Tibial artery (tissue), 4 donors: Measurements from ENCODE around the gene RNPS1.

Experiments
- DNase-seq, 2 donors: peaks; one replicate each; pipeline ENCODE4 v3.0.0-alpha.2; 2019
- H3K27ac ChIP-seq, 2 donors: fragments of 200-600 bp; sonication (generic) in 1 of 2; 1 replicate in 1 of 2; 2 replicates in 1 of 2; pipeline ENCODE4 v1.5.1; 2018 to 2019; ENCODE audit warnings: mild to moderate bottlenecking in 1 of 2
- H3K27me3 ChIP-seq, 2 donors: fragments of 200-600 bp; sonication (generic) in 1 of 2; one replicate each; pipeline versions ENCODE4 v1.5.1 to v1.6.0; 2016 to 2019
- H3K36me3 ChIP-seq, 3 donors: fragments of 200-600 bp; sonication (generic) in 2 of 3; one replicate each; pipeline ENCODE4 v1.5.1; 2016 to 2019; ENCODE audit warnings: mild to moderate bottlenecking in 2 of 3
- H3K4me1 ChIP-seq, 4 donors: fragments of 200-600 bp; sonication (generic) in 2 of 4; 1 replicate in 3 of 4; 2 replicates in 1 of 4; pipeline ENCODE4 v1.5.1; 2016 to 2019
- H3K4me3 ChIP-seq, 2 donors: fragments of 200-600 bp; sonication (generic) in 1 of 2; 1 replicate in 1 of 2; 2 replicates in 1 of 2; pipeline ENCODE4 v1.5.1; 2018 to 2019; ENCODE audit warnings: mild to moderate bottlenecking in 2 of 2
- H3K9me3 ChIP-seq, 3 donors: fragments of 200-600 bp; sonication (generic) in 1 of 3; one replicate each; pipeline ENCODE4 v1.5.1; 2016 to 2019
- intact Hi-C: fragments of 100-400 bp; cut with DNase I; formaldehyde crosslinking; loops from one replicate; pipeline ENCODE4 v1.15.0; 2023; ENCODE audit warnings: low total_unique reads
- TF ChIP-seq, protein P1 (sequence below), 2 experiments: fragments of 200-600 bp in 1 of 2; fragments of 450-650 bp in 1 of 2; IDR thresholded peaks; one replicate each; pipeline ENCODE4 v1.5.1; 2017 to 2019; ENCODE audit warnings: antibody characterized with exemption in 2 of 2, mild to moderate bottlenecking in 1 of 2, moderate library complexity in 1 of 2

The RNPS1 gene

DNA sequence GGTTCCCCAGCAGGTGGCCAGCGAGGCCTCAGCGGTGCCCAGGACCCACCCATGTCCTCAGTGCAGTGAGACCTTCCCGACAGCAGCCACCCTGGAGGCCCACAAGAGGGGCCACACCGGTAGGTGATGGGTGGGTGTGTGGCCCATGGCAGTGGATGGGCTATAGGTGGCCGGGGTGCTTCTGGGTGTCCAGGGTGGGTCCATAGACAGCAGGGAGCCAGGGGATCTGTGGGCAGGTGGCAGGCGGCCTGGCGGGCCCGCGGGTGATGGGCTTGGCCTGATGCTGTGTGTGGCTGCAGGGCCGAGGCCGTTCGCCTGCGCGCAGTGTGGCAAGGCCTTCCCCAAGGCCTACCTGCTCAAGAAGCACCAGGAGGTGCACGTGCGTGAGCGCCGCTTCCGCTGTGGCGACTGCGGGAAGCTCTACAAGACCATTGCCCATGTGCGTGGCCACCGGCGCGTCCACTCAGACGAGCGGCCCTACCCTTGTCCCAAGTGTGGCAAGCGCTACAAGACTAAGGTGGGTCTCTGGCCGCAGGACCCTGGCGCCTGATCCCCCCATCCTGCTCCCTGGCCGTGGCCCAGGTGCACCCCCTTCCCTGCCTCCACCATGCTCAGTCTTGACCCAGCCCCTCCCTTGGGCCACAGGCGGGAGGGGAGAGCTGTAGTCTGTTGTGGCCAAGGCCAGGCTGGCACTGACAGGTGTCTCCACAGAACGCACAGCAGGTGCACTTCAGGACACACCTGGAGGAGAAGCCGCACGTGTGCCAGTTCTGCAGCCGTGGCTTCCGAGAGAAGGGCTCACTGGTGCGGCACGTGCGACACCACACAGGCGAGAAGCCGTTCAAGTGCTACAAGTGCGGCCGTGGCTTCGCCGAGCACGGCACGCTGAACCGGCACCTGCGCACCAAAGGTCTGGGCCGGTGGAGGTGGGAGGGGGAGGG, 33.8 kb downstream of the RNPS1 start:
- intact Hi-C loops: no loop called here
- H3K36me3 ChIP-seq: peaks cover 57 to 69% (median 67%) of the 10 kb centered on the region in 3 donors

DNA sequence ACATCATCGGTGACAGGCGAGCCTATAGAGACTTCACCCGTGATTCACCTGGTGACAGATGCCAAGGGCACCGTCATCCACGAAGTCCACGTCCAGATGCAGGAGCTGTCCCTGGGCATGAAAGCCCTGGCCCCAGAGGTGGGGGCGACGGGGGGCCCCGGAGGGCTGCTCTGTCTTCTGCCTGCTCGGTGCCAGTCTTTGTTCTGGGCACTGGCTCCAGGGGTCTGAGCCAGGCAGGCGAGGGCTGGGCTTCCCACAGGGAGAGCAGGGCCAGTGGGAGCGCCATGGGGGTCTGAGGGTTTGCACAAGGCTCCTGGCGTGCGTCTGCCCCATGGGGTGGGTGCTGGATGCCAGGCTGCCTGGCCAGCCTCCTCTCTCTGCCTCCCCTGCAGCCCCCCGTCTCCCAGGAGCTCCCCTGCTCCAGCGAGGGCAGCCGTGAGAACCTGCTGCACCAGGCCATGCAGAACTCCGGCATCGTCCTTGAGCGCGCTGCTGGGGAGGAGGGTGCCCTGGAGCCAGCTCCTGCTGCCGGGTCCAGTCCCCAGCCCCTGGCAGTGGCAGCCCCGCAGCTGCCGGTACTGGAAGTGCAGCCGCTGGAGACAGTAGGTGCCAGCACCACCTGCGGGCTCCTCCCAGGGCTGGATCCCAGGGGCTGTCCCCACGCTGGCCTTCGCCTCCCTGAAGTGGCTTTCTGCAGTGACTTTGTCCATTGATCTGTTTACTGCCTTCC, 34.7 kb downstream of the RNPS1 start:
- H3K36me3 ChIP-seq: peaks cover 66 to 77% (median 76%) of the 10 kb centered on the region in 3 donors
- H3K9me3 ChIP-seq: no peaks in the 10 kb centered on the region
- H3K4me3 ChIP-seq: no peak overlapping the region
- TF ChIP-seq, protein P1, sequence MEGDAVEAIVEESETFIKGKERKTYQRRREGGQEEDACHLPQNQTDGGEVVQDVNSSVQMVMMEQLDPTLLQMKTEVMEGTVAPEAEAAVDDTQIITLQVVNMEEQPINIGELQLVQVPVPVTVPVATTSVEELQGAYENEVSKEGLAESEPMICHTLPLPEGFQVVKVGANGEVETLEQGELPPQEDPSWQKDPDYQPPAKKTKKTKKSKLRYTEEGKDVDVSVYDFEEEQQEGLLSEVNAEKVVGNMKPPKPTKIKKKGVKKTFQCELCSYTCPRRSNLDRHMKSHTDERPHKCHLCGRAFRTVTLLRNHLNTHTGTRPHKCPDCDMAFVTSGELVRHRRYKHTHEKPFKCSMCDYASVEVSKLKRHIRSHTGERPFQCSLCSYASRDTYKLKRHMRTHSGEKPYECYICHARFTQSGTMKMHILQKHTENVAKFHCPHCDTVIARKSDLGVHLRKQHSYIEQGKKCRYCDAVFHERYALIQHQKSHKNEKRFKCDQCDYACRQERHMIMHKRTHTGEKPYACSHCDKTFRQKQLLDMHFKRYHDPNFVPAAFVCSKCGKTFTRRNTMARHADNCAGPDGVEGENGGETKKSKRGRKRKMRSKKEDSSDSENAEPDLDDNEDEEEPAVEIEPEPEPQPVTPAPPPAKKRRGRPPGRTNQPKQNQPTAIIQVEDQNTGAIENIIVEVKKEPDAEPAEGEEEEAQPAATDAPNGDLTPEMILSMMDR (IDR thresholded peaks at IDR 0.05): no peak
- DNase-seq: no peak
- intact Hi-C loops: no loop called here
- H3K27me3 ChIP-seq: peaks cover 0 to 19% of the 10 kb centered on the region in 2 donors
- no peak overlapping the region for H3K27ac ChIP-seq
- peaks cover 7 to 21% (median 21%) of the 10 kb centered on the region in 4 donors for H3K4me1 ChIP-seq

More for the DNA sequence above, 33.8 kb downstream of the RNPS1 start:
- TF ChIP-seq, protein P1 (IDR thresholded peaks at IDR 0.05): no peak
- Histone ChIP-seq H3K27ac (no peak overlapping the region), H3K27me3 (peaks cover 0 to 19% of the 10 kb centered on the region in 2 donors), H3K9me3 (no peaks in the 10 kb centered on the region), H3K4me3 (no peak overlapping the region), H3K4me1 (peaks cover 7 to 21% (median 21%) of the 10 kb centered on the region in 4 donors)
- DNase-seq: no peak

DNA sequence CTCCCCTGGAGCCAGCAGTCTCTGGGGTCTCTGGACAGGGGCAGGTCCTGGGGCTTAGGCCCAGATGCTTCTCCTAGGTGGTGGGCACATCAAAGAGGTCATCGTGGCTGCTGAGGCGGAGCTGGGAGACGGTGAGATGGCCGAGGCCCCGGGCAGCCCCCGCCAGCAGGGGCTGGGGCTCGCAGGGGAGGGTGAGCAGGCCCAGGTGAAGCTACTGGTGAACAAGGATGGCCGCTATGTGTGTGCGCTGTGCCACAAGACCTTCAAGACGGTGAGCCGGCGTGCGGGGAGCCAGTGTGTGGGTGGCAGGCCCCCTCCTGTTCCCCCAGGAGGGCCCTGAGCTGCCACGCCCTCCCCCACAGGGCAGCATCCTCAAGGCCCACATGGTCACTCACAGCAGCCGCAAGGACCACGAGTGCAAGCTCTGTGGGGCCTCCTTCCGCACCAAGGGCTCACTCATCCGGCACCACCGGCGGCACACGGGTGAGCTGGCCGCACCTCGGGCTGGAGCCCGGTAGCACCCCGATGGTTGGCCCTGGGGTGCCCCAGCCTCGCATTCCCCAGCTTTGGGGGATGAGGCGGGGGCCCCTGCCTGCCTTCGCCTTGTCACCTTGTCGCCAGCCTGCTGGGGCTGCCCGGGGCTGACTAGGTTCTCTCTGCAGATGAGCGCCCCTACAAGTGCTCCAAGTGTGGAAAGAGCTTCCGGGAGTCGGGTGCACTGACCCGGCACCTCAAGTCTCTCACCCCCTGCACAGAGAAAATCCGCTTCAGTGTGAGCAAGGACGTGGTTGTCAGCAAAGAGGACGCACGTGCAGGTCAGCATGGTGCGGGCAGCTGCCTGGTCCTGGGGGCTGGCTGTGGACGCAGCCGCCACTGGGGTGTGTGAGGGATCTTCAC, 35.6 kb downstream of the RNPS1 start:
- H3K9me3 ChIP-seq: no peaks in the 10 kb centered on the region
- peaks cover 69 to 82% (median 81%) of the 10 kb centered on the region in 3 donors for H3K36me3 ChIP-seq
- DNase-seq: no peak
- H3K27ac ChIP-seq: no peak overlapping the region
- TF ChIP-seq, protein P1 (IDR thresholded peaks at IDR 0.05): no peak
- H3K4me3 ChIP-seq: no peak overlapping the region
- peaks cover 7 to 18% (median 14%) of the 10 kb centered on the region in 4 donors for H3K4me1 ChIP-seq
- peaks cover 0 to 11% of the 10 kb centered on the region in 2 donors for H3K27me3 ChIP-seq
- intact Hi-C loops: no loop called here

DNA sequence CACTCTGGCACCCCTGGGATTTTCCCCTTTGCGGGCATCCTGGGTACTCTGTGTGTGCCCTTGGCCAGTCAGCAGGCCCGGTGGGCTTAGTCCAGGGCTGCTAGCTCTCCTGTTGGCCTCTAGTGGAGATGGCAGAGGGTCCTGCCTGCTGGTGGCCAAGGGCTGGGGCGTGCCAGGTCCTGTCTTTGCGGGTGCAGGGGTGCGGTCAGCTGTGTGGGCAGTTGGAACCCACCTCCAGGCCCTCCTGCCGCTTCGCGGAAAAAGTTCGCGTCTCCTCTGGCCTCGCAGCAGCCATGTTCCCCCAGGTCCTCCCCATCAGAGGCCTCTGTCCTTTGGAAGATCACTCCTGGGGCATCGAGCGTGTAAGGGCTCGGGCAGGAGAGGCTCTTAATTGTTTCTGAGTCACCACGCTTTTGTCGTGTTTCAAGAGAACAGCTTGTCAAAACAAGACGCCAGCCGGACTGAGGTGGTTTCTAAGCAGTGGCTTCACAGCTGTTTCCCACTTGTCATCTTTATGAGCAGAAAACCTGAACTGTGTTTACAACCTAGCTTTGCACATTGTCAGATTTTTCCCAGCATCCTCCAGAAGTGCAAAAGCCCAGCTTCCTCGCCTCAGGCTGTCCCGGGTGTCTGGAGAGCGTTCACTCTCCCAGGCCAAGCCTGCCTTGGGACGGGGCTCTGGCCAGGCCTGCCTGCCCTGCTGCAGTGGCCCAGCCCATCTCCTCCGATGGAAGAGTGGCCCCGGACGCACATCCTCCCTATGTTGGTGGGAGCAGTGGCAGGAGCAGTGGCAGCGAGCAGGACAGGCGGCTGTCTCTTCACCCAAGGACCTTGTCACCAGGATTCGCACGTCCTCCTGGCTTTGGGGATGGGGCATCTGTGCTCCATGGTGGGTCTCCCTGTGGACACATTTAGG, 36.7 kb downstream of the RNPS1 start:
- intact Hi-C loops: no loop called here
- Histone ChIP-seq H3K9me3 (no peaks in the 10 kb centered on the region), H3K27ac (no peak overlapping the region), H3K27me3 (peaks cover 0 to under 1% of the 10 kb centered on the region in 2 donors), H3K4me1 (peaks cover under 1 to 10% (median 6%) of the 10 kb centered on the region in 4 donors), H3K36me3 (peaks cover 69 to 82% (median 81%) of the 10 kb centered on the region in 3 donors), H3K4me3 (no peak overlapping the region)
- TF ChIP-seq, protein P1 (IDR thresholded peaks at IDR 0.05): no peak
- DNase-seq: no peak
